Effector memory CD4-positive, alpha-beta T cell (primary cell): ENCODE data around the gene ATP13A4.
"Not testable (repeated sequence)": the region's sequence is repeated elsewhere in the genome, so short reads cannot be mapped to it uniquely, and the experiment has no call there.

Experiments used
- DNase-seq, 3 donors: peaks; one replicate each; pipeline ENCODE4 v3.0.0-alpha.2; 2020
- H3K27ac ChIP-seq: 2 replicates; pipeline ENCODE4 v1.7.0; 2013; ENCODE audit warnings: mild to moderate bottlenecking, low read length, moderate library complexity; ENCODE audit not compliant: insufficient read depth, poor library complexity, severe bottlenecking
- H3K27me3 ChIP-seq: replicated peaks from 2 replicates; pipeline ENCODE4 v1.7.0; 2013; ENCODE audit warnings: mild to moderate bottlenecking, low read length; ENCODE audit not compliant: insufficient read depth, control insufficient read depth, poor library complexity, severe bottlenecking
- H3K36me3 ChIP-seq: 2 replicates; pipeline ENCODE4 v1.7.0; 2013; ENCODE audit warnings: mild to moderate bottlenecking, low read length, moderate library complexity; ENCODE audit not compliant: control insufficient read depth, insufficient read depth
- H3K4me1 ChIP-seq: 2 replicates; pipeline ENCODE4 v1.7.0; 2013; ENCODE audit warnings: low read length, mild to moderate bottlenecking; ENCODE audit not compliant: control insufficient read depth, insufficient read depth, poor library complexity, severe bottlenecking
- H3K4me3 ChIP-seq: 2 replicates; pipeline ENCODE4 v1.7.0; 2013; ENCODE audit warnings: low read length, low read depth, mild to moderate bottlenecking; ENCODE audit not compliant: insufficient read depth, poor library complexity, severe bottlenecking
- H3K9me3 ChIP-seq: 2 replicates; pipeline ENCODE4 v1.7.0; 2013; ENCODE audit warnings: mild to moderate bottlenecking, low read length, moderate library complexity; ENCODE audit not compliant: control insufficient read depth

ATP13A4 gene

DNA sequence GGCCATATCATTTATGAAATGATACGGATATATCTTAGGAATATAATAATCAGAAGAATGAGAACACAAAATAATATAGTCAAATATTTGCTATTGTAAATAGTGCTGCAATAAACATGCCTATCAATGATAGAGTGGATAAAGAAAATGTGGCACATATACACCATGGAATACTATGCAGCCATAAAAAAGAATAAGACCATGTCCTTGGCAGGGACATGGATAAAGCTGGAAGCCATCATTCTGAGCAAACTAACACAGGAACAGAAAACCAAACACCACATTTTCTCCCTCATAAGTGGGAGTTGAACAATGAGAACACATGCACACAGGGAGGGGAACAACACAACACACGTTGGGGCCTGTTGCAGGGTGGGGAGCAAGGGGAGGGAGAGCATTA is 28.6 kb downstream of the ATP13A4 start:
- H3K4me1 ChIP-seq, H3K27me3 ChIP-seq, H3K4me3 ChIP-seq, DNase-seq, H3K27ac ChIP-seq, H3K9me3 ChIP-seq, H3K36me3 ChIP-seq: not testable (repeated sequence)

DNA sequence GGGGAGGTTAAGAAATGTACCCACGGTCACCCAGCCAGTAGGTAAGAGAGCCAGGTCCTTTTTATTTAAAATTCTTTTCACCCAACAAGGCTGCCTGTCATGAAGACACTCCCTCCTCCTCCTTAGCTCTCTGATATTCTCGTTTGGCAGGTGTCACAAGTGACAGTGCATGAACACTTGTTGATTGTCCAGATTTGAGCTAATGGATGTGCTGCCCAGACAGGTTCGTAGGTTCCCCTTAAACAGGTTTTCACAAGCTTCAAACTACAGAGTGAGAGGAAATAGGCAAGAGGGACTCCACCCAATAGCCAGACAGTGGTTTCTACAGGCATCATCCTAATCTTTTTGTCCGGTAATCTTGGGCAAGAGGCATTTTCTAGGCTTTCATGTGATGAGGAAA is 32.2 kb downstream of the ATP13A4 start:
- no peak for DNase-seq
- Histone ChIP-seq H3K4me1 (no peaks in the 10 kb centered on the region), H3K4me3 (no peak overlapping the region), H3K27me3 (no peaks in the 10 kb centered on the region), H3K9me3 (no peaks in the 10 kb centered on the region), H3K36me3 (no peaks in the 10 kb centered on the region), H3K27ac (no peak overlapping the region)

DNA sequence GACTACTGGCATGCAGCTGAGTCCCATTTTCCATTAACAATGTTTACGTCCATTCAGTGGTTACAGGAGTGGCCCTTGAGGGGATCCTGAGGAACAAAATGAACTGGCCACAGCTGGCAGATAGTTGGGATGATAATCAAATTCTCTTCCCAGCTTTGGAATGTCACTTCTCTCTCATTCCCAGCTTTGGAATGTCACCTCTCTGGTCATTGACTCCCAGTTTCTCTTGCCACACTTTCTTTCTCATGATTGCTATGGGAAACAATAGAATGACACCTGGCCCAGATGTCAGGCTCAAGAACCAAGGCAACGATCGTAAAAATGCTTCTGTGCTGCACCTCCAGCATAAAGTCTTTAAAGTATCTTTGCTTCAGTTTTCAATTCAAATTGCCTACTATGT is 34.0 kb downstream of the ATP13A4 start:
- no peaks in the 10 kb centered on the region for H3K4me1 ChIP-seq
- no peak overlapping the region for H3K4me3 ChIP-seq
- H3K9me3 ChIP-seq, result no peaks in the 10 kb centered on the region
- H3K36me3 ChIP-seq, result no peaks in the 10 kb centered on the region
- no peak overlapping the region for H3K27ac ChIP-seq
- DNase-seq, result no peak
- no peaks in the 10 kb centered on the region for H3K27me3 ChIP-seq

DNA sequence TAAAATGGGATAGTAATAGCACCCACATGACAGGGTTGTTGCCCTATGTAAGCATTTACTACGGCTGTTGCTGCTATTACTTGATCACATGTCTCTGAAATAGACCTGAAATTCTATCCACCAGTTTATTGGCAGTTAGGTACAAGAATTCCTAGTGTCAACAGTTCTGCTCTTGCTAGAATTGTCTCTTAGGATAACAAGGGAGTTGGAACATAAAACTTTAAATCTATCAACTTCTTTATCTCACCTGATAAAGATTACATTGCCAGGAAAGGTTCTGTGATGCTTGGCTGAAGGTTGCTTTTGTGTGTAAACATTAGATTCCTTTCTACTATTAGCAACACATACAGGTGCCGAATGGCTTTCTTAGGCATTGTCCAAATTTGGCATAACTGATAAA is 38.7 kb downstream of the ATP13A4 start:
- DNase-seq, result no peak
- no peaks in the 10 kb centered on the region for H3K4me1 ChIP-seq
- H3K36me3 ChIP-seq, result no peaks in the 10 kb centered on the region
- H3K27ac ChIP-seq, result no peak overlapping the region
- no peaks in the 10 kb centered on the region for H3K27me3 ChIP-seq
- H3K4me3 ChIP-seq, result no peak overlapping the region
- no peaks in the 10 kb centered on the region for H3K9me3 ChIP-seq

DNA sequence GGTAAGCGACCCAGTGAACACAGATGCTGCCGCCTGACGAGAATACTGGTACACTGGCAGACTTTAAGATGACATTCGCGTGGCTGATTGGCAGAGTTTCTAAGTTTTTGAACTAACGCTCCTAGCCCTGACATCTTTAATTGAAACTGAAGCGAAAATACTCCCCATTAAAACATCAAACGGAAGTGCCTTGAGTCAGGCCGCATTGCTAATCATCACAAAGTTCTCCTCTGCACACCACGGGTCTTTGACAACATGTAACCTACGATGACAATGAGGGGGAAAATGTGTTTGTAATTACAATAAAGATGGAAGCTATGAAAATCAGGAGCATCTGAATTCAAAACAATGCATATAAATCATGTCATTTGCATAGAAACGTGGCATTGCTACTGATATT is 44.5 kb downstream of the ATP13A4 start:
- no peak overlapping the region for H3K4me3 ChIP-seq
- H3K27ac ChIP-seq, result no peak overlapping the region
- no peak for DNase-seq
- H3K27me3 ChIP-seq, result no peaks in the 10 kb centered on the region
- no peaks in the 10 kb centered on the region for H3K36me3 ChIP-seq
- no peaks in the 10 kb centered on the region for H3K4me1 ChIP-seq
- H3K9me3 ChIP-seq, result no peaks in the 10 kb centered on the region

DNA sequence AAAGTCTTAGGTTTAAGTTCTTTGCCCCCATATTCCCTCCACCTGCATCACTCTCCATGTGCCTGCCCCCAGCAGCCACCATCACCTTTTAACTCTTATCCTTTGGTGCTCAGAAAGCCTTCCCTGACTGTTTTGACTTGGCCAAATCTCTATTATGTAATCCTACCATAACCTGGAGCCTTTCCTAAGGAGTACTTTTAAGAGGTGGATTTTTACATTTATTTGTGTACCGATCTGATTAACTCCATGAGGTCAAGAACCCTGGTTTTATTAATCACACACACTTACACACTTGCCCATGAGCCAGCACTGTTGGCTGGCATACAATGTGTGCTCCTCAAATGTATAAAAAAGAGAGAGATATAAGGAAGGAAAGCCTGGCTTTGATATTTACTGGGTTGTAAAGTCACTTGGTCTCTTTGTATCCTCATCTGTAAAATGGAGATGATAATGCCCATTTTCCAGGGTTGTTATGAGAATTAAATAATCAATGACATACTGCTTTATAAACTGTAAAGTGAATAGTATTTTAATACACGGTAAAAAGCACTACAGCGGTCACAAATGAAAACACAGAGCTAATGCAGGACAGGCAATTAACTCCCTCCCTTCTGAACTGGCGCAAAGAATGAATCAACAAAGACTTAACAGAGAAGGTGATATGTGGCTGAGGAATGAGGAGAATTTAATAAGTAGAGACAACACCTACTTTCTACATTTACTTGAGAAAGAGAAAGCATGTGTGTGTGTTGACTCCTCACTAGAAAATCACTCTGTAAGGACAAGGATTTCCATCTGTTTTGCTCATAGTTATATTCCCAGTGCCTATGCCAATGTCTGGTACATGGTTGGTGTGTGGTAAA is 45.4 kb downstream of the ATP13A4 start:
- no peak overlapping the region for H3K27ac ChIP-seq
- no peaks in the 10 kb centered on the region for H3K27me3 ChIP-seq
- DNase-seq, result no peak

DNA sequence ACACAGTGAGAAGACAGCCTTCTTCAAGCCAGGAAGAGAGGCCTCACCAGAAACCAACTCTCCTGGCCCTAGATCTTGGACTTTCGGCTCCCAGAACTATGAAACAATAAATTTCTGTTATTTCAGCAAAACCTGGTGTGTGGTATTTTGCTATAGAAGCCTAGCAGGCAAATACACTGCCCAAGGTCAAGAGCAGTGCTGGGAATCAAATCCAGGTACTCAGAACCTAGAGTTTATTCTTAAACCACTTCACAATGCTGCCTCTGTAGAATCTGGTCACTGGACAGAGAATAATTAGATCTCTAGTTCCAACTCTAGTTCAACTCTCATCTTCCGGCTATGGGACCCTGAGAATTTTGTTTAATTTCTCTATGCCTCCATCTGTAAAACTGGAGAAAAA is 46.6 kb downstream of the ATP13A4 start:
- no peaks in the 10 kb centered on the region for H3K4me1 ChIP-seq
- no peak for DNase-seq
- no peaks in the 10 kb centered on the region for H3K9me3 ChIP-seq
- no peak overlapping the region for H3K4me3 ChIP-seq
- H3K27ac ChIP-seq, result no peak overlapping the region
- H3K27me3 ChIP-seq, result no peaks in the 10 kb centered on the region
- no peaks in the 10 kb centered on the region for H3K36me3 ChIP-seq

More for the DNA sequence above, 45.4 kb downstream of the ATP13A4 start:
- Histone ChIP-seq H3K4me1 (no peaks in the 10 kb centered on the region), H3K36me3 (no peaks in the 10 kb centered on the region), H3K9me3 (no peaks in the 10 kb centered on the region), H3K4me3 (no peak overlapping the region)

DNA sequence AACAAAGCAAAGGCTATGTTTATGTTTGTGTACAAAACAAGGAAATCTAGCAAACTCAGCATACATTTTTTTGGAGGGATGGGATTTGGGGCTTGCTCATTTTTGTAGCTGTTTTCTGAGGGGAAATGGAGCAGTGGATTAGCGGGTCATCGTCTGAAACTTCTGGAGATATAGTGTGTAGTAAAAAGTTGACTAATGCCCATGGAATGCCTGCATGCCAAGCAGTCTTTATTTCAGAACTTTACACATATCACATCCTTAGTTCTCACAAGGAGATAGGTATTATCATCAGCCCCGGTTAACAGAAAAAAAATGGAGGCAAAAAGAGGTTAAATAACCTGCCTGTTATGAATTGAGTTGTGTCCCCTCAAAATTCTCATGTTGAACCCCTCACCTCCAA is 47.1 kb downstream of the ATP13A4 start:
- no peak for DNase-seq
- H3K27me3 ChIP-seq, result no peaks in the 10 kb centered on the region
- no peak overlapping the region for H3K27ac ChIP-seq

DNA sequence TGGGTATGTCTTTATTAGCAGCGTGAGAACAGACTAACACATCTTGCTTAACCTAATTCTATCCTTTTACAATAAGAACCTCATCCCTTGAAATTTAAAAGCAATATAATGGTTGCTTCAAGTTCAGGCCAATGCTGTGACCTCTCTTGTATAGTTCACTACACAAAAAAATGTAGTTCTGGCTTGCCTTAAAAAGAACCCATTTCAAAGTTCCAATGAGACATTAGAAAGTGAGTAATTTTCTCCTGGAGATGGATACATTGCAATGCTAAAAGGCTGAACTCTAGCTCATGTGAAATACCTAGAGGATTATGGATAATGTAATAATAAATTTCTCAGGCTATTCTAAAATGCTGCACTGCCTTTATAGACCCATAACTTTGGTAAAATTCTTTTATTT is 47.8 kb downstream of the ATP13A4 start:
- H3K27ac ChIP-seq, result no peak overlapping the region
- no peaks in the 10 kb centered on the region for H3K4me1 ChIP-seq
- H3K9me3 ChIP-seq, result no peaks in the 10 kb centered on the region
- H3K27me3 ChIP-seq, result no peaks in the 10 kb centered on the region
- no peak for DNase-seq
- no peak overlapping the region for H3K4me3 ChIP-seq
- H3K36me3 ChIP-seq, result no peaks in the 10 kb centered on the region

More for the DNA sequence above, 47.1 kb downstream of the ATP13A4 start:
- no peaks in the 10 kb centered on the region for H3K36me3 ChIP-seq
- no peaks in the 10 kb centered on the region for H3K9me3 ChIP-seq
- H3K4me3 ChIP-seq, result no peak overlapping the region
- H3K4me1 ChIP-seq, result no peaks in the 10 kb centered on the region

DNA sequence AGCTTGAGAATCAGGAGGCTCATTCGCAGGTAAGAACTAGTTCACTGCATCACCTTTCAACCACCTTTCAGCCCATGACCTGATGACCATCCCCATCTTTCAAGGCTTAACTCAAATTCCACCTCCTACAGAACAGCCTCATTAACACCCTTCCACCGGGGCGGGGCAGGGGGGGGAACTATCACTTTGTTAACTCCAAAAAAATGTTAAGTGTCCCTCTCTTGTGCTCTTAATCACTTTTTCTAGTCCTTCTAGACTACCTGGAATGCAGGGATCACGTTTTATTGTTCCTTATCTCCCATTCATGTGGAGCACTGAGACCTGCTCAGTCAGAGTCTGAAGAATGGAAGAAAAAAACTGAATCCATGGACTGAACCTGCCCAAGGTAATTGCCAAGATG is 51.8 kb downstream of the ATP13A4 start:
- no peaks in the 10 kb centered on the region for H3K4me1 ChIP-seq
- DNase-seq, result no peak
- H3K36me3 ChIP-seq, result no peaks in the 10 kb centered on the region
- no peak overlapping the region for H3K4me3 ChIP-seq
- no peak overlapping the region for H3K27ac ChIP-seq
- H3K9me3 ChIP-seq, result no peaks in the 10 kb centered on the region
- no peaks in the 10 kb centered on the region for H3K27me3 ChIP-seq
